Measurements from ENCODE around the gene ZNF432.
"Not testable (repeated sequence)": the region's sequence is repeated elsewhere in the genome, so short reads cannot be mapped to it uniquely, and the experiment has no call there.

Gene ZNF432

GRCh38 chr19:52048555-52049501 is at the start of gene ZNF432:
ZNF432 (minus strand) TSS chr19:52048838; CDS start chr19:52046868, 1,970 bp downstream.
- in situ Hi-C loops (cut with MboI; ENCODE audit: low sequenced_read_pairs), result no loop called here
- H3K9me3 ChIP-seq, result no peaks in the 10 kb centered on the region; the same call in 1 of the 2 replicates
- peaks cover 3% of the 10 kb centered on the region for H3K4me1 ChIP-seq
- H3K4me3 ChIP-seq, result peak within 1 kb of the TSS; percentile 46
- peaks cover 10% of the 10 kb centered on the region for H3K36me3 ChIP-seq (replicated peaks)
- no peaks in the 10 kb centered on the region for H3K27me3 ChIP-seq (ENCODE audit: low read depth)
- DNase-seq (ENCODE audit: low spot score in 2 of 2), result peak; percentile 80 to 93

DNA sequence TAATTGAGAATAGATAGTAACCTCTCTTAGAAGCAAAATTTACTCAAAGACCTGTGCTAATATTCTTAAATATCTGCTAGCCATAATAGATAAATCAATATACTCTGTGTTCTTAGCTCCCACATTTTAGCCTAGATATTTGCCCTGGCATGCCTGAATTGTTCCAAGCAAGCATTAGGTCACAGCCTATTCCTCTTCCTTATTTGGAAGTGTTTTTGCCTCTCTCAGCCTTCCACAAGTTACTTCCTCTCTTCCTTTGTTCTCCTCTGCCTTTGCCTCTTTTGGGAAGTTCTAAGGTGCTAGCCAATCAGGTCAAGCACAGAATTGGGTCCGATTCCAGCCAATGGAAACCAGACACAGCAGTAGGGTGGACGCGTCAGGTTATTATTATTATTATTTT is 47.8 kb upstream of the ZNF432 start:
- H3K9me3 ChIP-seq, result peaks cover 13% of the 10 kb centered on the region
- H3K36me3 ChIP-seq (replicated peaks); H3K4me3 ChIP-seq; DNase-seq (ENCODE audit: low spot score in 2 of 2); H3K4me1 ChIP-seq; H3K27me3 ChIP-seq (ENCODE audit: low read depth); in situ Hi-C loops (cut with MboI; ENCODE audit: low sequenced_read_pairs): not testable (repeated sequence)

DNA sequence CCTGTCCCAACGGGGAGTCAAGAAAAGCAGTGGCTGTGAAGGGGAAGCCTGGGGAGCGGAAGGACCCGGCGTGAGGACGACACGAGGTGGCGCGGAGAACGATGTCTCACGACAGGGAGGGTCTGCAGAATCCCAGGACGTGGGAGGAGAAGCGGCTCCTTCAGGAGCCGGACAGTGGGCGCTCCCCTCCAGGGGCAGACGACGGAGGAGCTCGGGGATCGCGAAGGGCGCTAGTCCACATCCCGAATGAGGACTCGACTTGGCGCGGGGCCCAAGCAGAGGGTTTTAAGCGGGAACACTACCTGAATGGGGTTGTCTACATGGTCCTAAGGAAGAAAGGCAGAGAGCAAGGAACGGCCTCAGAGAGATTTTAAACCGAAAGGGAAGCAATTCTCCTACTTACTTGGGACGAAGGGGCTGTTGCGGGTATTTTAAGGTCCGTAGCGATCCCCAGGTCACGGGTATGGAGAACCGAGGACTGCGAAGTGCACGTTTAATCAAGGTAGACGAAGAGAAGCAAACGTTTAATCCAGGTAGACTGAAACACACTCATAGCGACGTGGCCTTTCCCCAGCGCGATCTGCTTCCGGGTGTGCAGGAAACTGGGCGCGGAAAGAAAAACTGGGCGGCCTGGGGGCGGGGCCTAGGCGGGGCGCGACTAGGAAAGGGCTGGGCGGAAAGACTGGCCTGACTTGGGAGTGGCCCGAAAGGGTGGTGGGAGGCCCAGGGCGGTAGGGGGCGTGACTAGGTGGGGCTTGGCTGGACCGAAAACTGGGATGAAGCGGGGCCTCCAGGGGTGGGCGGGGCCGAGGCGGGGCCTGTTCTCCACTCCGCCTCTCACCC is 46.8 kb upstream of the ZNF432 start, which contains the start of gene ZNF841:
TSS of gene ZNF841 (minus strand) at position 594 of the 843 bp plus-strand sequence. CDS start 10,964 bp downstream, outside the sequence.
- H3K36me3 ChIP-seq (replicated peaks), result no peaks in the 10 kb centered on the region
- no peaks in the 10 kb centered on the region for H3K27me3 ChIP-seq (ENCODE audit: low read depth)
- H3K9me3 ChIP-seq, result peaks cover 17% of the 10 kb centered on the region
- DNase-seq (ENCODE audit: low spot score in 2 of 2), result peak; percentile 7 to 75
- peak within 1 kb of the TSS; percentile 32 for H3K4me3 ChIP-seq
- in situ Hi-C loops (cut with MboI; ENCODE audit: low sequenced_read_pairs), result no loop called here
- H3K4me1 ChIP-seq, result no peaks in the 10 kb centered on the region

- H3K4me3 ChIP-seq, result peak overlapping the region; percentile 32
- H3K4me1 ChIP-seq, result no peaks in the 10 kb centered on the region
- in situ Hi-C loops (cut with MboI; ENCODE audit: low sequenced_read_pairs), result no loop called here
- no peaks in the 10 kb centered on the region for H3K36me3 ChIP-seq (replicated peaks)
- H3K27me3 ChIP-seq (ENCODE audit: low read depth), result no peaks in the 10 kb centered on the region
- no peak for DNase-seq (ENCODE audit: low spot score in 2 of 2)
- peaks cover 17% of the 10 kb centered on the region for H3K9me3 ChIP-seq
Measured at GRCh38 chr19:52094526-52095130, 46.0 kb upstream of the ZNF432 start.

DNA sequence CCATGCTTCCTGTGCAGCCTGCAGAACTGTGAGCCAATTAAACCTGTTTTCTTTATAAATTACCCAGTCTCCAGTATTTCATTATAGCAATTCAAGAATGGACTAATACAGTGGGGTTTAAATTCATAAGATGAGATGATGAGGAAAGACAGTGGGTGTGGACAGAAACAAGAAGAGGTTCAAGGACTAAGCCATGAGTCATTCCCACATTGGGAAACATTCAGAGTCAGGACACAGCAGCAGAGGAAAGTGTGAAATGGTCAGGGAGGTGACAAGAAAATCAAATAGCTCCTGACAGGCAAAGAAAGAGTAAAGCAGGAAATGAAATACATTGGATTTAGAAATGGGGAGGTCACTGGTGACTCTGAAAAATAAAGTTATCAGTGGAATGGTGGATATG is 37.8 kb upstream of the ZNF432 start:
- H3K36me3 ChIP-seq (replicated peaks), result no peaks in the 10 kb centered on the region
- no peak for DNase-seq (ENCODE audit: low spot score in 2 of 2)
- H3K4me3 ChIP-seq, result no peak overlapping the region
- H3K9me3 ChIP-seq, result peaks cover 4% of the 10 kb centered on the region; the same call in 1 of the 2 replicates
- H3K27me3 ChIP-seq (ENCODE audit: low read depth), result no peaks in the 10 kb centered on the region
- in situ Hi-C loops (cut with MboI; ENCODE audit: low sequenced_read_pairs), result no loop called here
- H3K4me1 ChIP-seq, result no peaks in the 10 kb centered on the region

GRCh38 chr19:52070496-52070895 is 21.9 kb upstream of the ZNF432 start:
- H3K27me3 ChIP-seq (ENCODE audit: low read depth), result no peaks in the 10 kb centered on the region
- in situ Hi-C loops (cut with MboI; ENCODE audit: low sequenced_read_pairs), result no loop called here
- no peaks in the 10 kb centered on the region; the same call in 1 of the 2 replicates for H3K36me3 ChIP-seq (replicated peaks)

GRCh38 chr19:52069653-52070052 is 21.0 kb upstream of the ZNF432 start:
- in situ Hi-C loops (cut with MboI; ENCODE audit: low sequenced_read_pairs), result no loop called here

More at GRCh38 chr19:52070496-52070895, 21.9 kb upstream of the ZNF432 start:
- H3K4me1 ChIP-seq, result no peaks in the 10 kb centered on the region
- H3K9me3 ChIP-seq, result no peaks in the 10 kb centered on the region; the same call in 1 of the 2 replicates
- H3K4me3 ChIP-seq, result no peak overlapping the region
- DNase-seq (ENCODE audit: low spot score in 2 of 2), result no peak

GRCh38 chr19:52066258-52066863 is 17.7 kb upstream of the ZNF432 start:
- Histone ChIP-seq H3K4me3 (no peak overlapping the region), H3K27me3 (ENCODE audit: low read depth) (no peaks in the 10 kb centered on the region), H3K36me3 (replicated peaks) (no peaks in the 10 kb centered on the region), H3K9me3 (no peaks in the 10 kb centered on the region; the same call in 1 of the 2 replicates), H3K4me1 (no peaks in the 10 kb centered on the region)
- no peak for DNase-seq (ENCODE audit: low spot score in 2 of 2)
- in situ Hi-C loops (cut with MboI; ENCODE audit: low sequenced_read_pairs), result no loop called here

More at GRCh38 chr19:52069653-52070052, 21.0 kb upstream of the ZNF432 start:
- Histone ChIP-seq H3K27me3 (ENCODE audit: low read depth) (no peaks in the 10 kb centered on the region), H3K9me3 (no peaks in the 10 kb centered on the region; the same call in 1 of the 2 replicates), H3K4me1 (no peaks in the 10 kb centered on the region), H3K4me3 (no peak overlapping the region), H3K36me3 (replicated peaks) (no peaks in the 10 kb centered on the region)
- DNase-seq (ENCODE audit: low spot score in 2 of 2), result no peak

DNA sequence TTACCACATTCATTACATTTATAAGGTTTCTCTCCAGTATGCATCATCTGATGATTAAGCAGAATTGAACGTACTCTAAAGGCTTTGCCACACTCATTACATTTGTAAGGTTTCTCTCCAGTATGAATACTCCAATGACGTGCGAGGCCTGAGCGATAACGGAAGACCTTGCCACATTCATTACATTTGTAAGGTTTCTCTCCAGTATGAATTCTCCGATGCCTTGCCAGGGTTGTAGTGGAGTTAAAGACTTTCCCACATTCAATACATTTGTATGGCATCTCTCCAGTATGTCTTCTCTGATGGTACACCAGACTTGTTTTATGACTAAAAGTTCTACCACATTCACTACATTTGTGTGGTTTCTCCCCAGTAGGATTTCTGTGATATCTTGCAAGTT is 16.8 kb upstream of the ZNF432 start:
- no peaks in the 10 kb centered on the region; the same call in 1 of the 2 replicates for H3K9me3 ChIP-seq
- no peak overlapping the region for H3K4me3 ChIP-seq
- H3K36me3 ChIP-seq (replicated peaks), result no peaks in the 10 kb centered on the region
- DNase-seq (ENCODE audit: low spot score in 2 of 2), result no peak
- no peaks in the 10 kb centered on the region for H3K4me1 ChIP-seq
- H3K27me3 ChIP-seq (ENCODE audit: low read depth), result no peaks in the 10 kb centered on the region
- in situ Hi-C loops (cut with MboI; ENCODE audit: low sequenced_read_pairs), result no loop called here

DNA sequence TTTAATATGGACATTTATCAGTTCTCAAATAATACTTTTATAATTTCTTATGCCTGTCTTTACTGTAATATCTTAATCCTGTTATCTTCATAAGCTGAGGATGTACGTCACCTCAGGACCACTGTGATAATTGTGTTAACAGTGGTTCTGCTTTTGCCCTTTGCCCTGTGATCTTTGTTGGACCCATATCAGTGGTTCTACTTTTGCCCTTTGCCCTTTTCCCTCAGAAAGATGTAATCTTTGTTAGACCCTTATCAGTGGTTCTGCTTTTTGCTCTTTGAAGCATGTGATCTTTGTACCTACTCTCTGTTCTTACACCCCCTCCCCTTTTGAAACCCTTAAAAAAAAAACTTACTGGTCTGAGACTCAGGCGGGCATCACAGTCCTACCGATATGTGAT is 7.8 kb upstream of the ZNF432 start:
- H3K36me3 ChIP-seq (replicated peaks); H3K9me3 ChIP-seq; H3K27me3 ChIP-seq (ENCODE audit: low read depth); in situ Hi-C loops (cut with MboI; ENCODE audit: low sequenced_read_pairs); DNase-seq (ENCODE audit: low spot score in 2 of 2); H3K4me3 ChIP-seq; H3K4me1 ChIP-seq: not testable (repeated sequence)

DNA sequence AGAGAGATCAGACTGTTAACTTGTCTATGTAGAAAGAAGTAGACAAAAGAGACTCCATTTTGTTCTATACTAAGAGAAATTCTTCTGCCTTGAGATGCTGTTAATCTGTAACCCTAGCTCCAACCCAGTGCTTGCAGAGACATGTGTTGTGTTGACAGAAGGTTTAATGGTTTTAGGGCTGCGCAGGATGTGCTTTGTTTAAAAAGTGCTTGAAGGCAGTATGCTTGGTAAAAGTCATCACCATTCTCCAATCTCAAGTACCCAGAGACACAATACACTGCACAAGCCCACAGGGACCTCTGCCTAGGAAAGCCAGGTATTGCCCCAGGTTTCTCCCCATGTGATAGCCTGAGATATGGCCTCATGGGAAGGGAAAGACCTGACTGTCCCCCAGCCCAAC is 3.1 kb upstream of the ZNF432 start:
- H3K27me3 ChIP-seq (ENCODE audit: low read depth); H3K9me3 ChIP-seq; H3K4me1 ChIP-seq; DNase-seq (ENCODE audit: low spot score in 2 of 2); H3K4me3 ChIP-seq; in situ Hi-C loops (cut with MboI; ENCODE audit: low sequenced_read_pairs); H3K36me3 ChIP-seq (replicated peaks): not testable (repeated sequence)

DNA sequence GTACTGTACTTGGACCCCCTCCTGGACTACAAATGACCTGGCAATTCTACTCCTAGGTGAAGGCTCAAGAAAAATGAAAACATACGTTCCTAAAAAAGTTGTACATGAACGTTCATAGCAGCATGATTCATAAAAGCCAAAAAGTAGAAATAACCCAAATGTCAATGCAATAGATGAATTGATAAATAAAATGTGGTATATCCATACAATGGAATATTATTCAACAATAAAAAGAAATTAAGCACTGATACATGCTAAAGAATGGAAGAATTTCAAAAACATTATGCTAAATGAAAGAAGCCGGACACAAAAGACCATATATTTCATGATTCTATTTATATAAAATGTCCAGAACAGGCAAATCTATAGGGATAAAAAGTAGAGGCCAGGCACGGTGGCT is 9.5 kb downstream of the ZNF432 start:
- peaks cover 42% of the 10 kb centered on the region for H3K36me3 ChIP-seq (replicated peaks)
- no peaks in the 10 kb centered on the region for H3K4me1 ChIP-seq
- no peak overlapping the region for H3K4me3 ChIP-seq
- in situ Hi-C loops (cut with MboI; ENCODE audit: low sequenced_read_pairs), result no loop called here
- no peaks in the 10 kb centered on the region for H3K27me3 ChIP-seq (ENCODE audit: low read depth)
- peaks cover 18% of the 10 kb centered on the region for H3K9me3 ChIP-seq
- DNase-seq (ENCODE audit: low spot score in 2 of 2), result no peak

Data from HAP-1 (cell line).